ENCODE results near the gene IZUMO1. TPM values are rescaled to one million over a fixed set of nuclear protein-coding genes. Genes with fewer than 3 reads are reported as not detected.

The IZUMO1 gene

Small RNA genes lying within 50 kb of the gene (small RNA-seq; reads per million reads assigned to genes)
- not detected for gene RNU6-317P (ENCODE audit: insufficient read depth)
